ENCODE results near the gene FBXL7. TPM values are rescaled to one million over a fixed set of nuclear protein-coding genes. Genes with fewer than 3 reads are reported as not detected.

The FBXL7 gene
- total RNA-seq, 4 donors from 2014 or later, result 2.0 to 6.8 (median 3.9) TPM

GRCh38 chr5:15789642-15790041 lies 289.7 kb downstream of the FBXL7 start:
- intact Hi-C loops (cut with DNase I; ENCODE audit: low total_unique reads), result no loop called here
- no peak overlapping the region for H3K4me3 ChIP-seq (ENCODE audit: low read depth, poor library complexity, severe bottlenecking)
- TF ChIP-seq POLR2A (IDR thresholded peaks at IDR 0.05) (no peak), CTCF (IDR thresholded peaks at IDR 0.05) (no peak)
- DNase-seq (ENCODE audit: low spot score in 2 of 2), result no peak
- WGBS, 2 donors, result 78 to 79% methylated on average over 4 of the region's 4 CpGs

GRCh38 chr5:15790446-15791018 lies 290.6 kb downstream of the FBXL7 start:
- no peak overlapping the region for H3K4me3 ChIP-seq (ENCODE audit: low read depth, poor library complexity, severe bottlenecking)
- no peak for DNase-seq (ENCODE audit: low spot score in 2 of 2)
- WGBS, 2 donors, result 88 to 90% methylated on average over 4 of the region's 4 CpGs
- TF ChIP-seq CTCF (IDR thresholded peaks at IDR 0.05), result no peak
- no peak for TF ChIP-seq POLR2A (IDR thresholded peaks at IDR 0.05)
- intact Hi-C loops (cut with DNase I; ENCODE audit: low total_unique reads), result no loop called here

- no peak overlapping the region for H3K4me3 ChIP-seq (ENCODE audit: low read depth, poor library complexity, severe bottlenecking)
- intact Hi-C loops (cut with DNase I; ENCODE audit: low total_unique reads), result no loop called here
- DNase-seq (ENCODE audit: low spot score in 2 of 2), result no peak
- TF ChIP-seq POLR2A (IDR thresholded peaks at IDR 0.05) (no peak), CTCF (IDR thresholded peaks at IDR 0.05) (no peak)
- 53 to 76% methylated on average over 3 of the region's 3 CpGs for WGBS, 2 donors
These were observed 291.3 kb downstream of the FBXL7 start for GRCh38 chr5:15791274-15791673.

GRCh38 chr5:15791859-15792258 lies 291.9 kb downstream of the FBXL7 start:
- 66 to 74% methylated on average over 3 of the region's 3 CpGs for WGBS, 2 donors
- intact Hi-C loops (cut with DNase I; ENCODE audit: low total_unique reads), result no loop called here
- no peak for DNase-seq (ENCODE audit: low spot score in 2 of 2)
- TF ChIP-seq CTCF (IDR thresholded peaks at IDR 0.05) (no peak), POLR2A (IDR thresholded peaks at IDR 0.05) (no peak)
- H3K4me3 ChIP-seq (ENCODE audit: low read depth, poor library complexity, severe bottlenecking), result no peak overlapping the region

GRCh38 chr5:15794052-15794985 lies 294.3 kb downstream of the FBXL7 start:
- no peak for DNase-seq (ENCODE audit: low spot score in 2 of 2)
- no peak for TF ChIP-seq POLR2A (IDR thresholded peaks at IDR 0.05)
- no peak for TF ChIP-seq CTCF (IDR thresholded peaks at IDR 0.05)
- intact Hi-C loops (cut with DNase I; ENCODE audit: low total_unique reads), result no loop called here
- H3K4me3 ChIP-seq (ENCODE audit: low read depth, poor library complexity, severe bottlenecking), result no peak overlapping the region
- 47 to 53% methylated on average over 6 of the region's 6 CpGs for WGBS, 2 donors

Data from lower leg skin (tissue), 4 donors.